Measurements from ENCODE around the gene NAT8L. TPM values are rescaled to one million over a fixed set of nuclear protein-coding genes. Genes with fewer than 3 reads are reported as not detected.

Gene NAT8L
- total RNA-seq, 1 experiment from 2014 or later = 1.6 TPM

DNA sequence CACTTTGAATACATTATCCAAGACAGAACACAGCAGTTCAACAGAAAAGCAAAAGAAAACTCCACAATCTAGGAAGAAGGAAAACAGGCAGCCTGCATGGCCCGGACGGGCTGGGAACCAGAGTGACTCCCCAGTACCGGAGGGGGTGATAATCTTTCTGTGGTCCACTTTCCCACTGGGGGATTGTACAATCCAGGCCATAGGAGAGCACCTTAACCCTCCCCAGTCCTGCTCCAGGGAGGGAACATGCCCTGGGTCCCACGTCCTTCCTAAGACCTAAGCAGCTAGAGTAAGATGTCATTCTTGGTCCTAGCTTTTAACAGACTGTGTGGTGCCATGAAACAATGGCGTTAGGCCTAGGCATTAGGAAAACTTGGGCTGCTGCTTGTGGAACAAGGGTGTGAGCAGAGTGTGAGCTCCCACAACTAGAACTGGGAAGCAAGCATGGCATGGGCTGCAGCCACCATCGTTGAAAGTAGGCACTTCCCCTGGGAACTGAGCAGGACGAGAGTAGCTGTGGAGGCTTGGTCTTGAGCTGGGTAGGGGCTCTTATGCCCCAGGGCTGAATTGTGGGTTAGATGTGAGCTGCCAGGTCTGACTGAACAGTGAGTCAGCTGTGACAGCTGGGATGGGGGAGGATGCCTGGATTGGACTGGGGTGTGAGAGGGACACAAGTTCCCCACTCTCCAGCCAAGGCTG, 42.4 kb downstream of the NAT8L start:
- CTCF ChIA-PET = no interaction called here
- H3K9me3 ChIP-seq (ENCODE audit: low read length) = no peaks in the 10 kb centered on the region; the same call in 1 of the 2 replicates
- POLR2A ChIA-PET (ENCODE audit: unreplicated experiment) = no interaction called here
- no peaks in the 10 kb centered on the region for H3K9me2 ChIP-seq (replicated peaks; ENCODE audit: low read length)
- no peak overlapping the region for H3K9ac ChIP-seq (ENCODE audit: low read length)
- no peak for TF ChIP-seq EZH2 (IDR thresholded peaks at IDR 0.05; ENCODE audit: low read length, unreplicated experiment)
- ATAC-seq = peak; percentile 97
- H3K4me3 ChIP-seq (ENCODE audit: low read length) = no peak overlapping the region
- no peaks in the 10 kb centered on the region for H3K36me3 ChIP-seq (ENCODE audit: low read depth, low read length)
- H3K27ac ChIP-seq (ENCODE audit: low read length) = peak overlapping the region; percentile 38
- H2AFZ ChIP-seq (ENCODE audit: low read length) = peak overlapping the region; percentile 46; the same call in 1 of the 2 replicates
- no peaks in the 10 kb centered on the region for H3K79me2 ChIP-seq (ENCODE audit: low read length)
- DNase-seq = peak; percentile 86
- no peaks in the 10 kb centered on the region for H4K20me1 ChIP-seq (ENCODE audit: low read length)
- no TSS peak for BruUV-seq (replicated peaks)
- no peaks in the 10 kb centered on the region for H3F3A ChIP-seq (ENCODE audit: low read length, unreplicated experiment)
- H3K4me1 ChIP-seq (ENCODE audit: insufficient read depth, low read length) = peaks cover 14% of the 10 kb centered on the region
- H3K27me3 ChIP-seq (ENCODE audit: low read length) = no peaks in the 10 kb centered on the region
- intact Hi-C loops (cut with micrococcal nuclease) = no loop called here
- peak overlapping the region; percentile 53 for H3K4me2 ChIP-seq (ENCODE audit: low read length)

- no peaks in the 10 kb centered on the region for H3K36me3 ChIP-seq (ENCODE audit: low read depth, low read length)
- BruUV-seq (replicated peaks) = no TSS peak
These were observed 43.1 kb downstream of the NAT8L start for GRCh38 chr4:2102045-2102883.

GRCh38 chr4:2103127-2103842, 44.2 kb downstream of the NAT8L start:
- H3K4me3 ChIP-seq (ENCODE audit: low read length) = no peak overlapping the region
- H3K4me2 ChIP-seq (ENCODE audit: low read length) = no peak overlapping the region
- no peaks in the 10 kb centered on the region for H3K9me2 ChIP-seq (replicated peaks; ENCODE audit: low read length)
- no peaks in the 10 kb centered on the region for H3K27me3 ChIP-seq (ENCODE audit: low read length)
- no TSS peak for BruUV-seq (replicated peaks)
- H3K27ac ChIP-seq (ENCODE audit: low read length) = no peak overlapping the region
- POLR2A ChIA-PET (ENCODE audit: unreplicated experiment) = no interaction called here
- no peaks in the 10 kb centered on the region for H3K36me3 ChIP-seq (ENCODE audit: low read depth, low read length)
- H3F3A ChIP-seq (ENCODE audit: low read length, unreplicated experiment) = no peaks in the 10 kb centered on the region
- no peaks in the 10 kb centered on the region; the same call in 1 of the 2 replicates for H3K9me3 ChIP-seq (ENCODE audit: low read length)
- no peaks in the 10 kb centered on the region for H4K20me1 ChIP-seq (ENCODE audit: low read length)
- H3K9ac ChIP-seq (ENCODE audit: low read length) = no peak overlapping the region
- CTCF ChIA-PET = no interaction called here
- intact Hi-C loops (cut with micrococcal nuclease) = no loop called here
- ATAC-seq (no peak), DNase-seq (no peak)
- H2AFZ ChIP-seq (ENCODE audit: low read length) = no peak overlapping the region
- no peaks in the 10 kb centered on the region for H3K79me2 ChIP-seq (ENCODE audit: low read length)
- peaks cover 14% of the 10 kb centered on the region for H3K4me1 ChIP-seq (ENCODE audit: insufficient read depth, low read length)
- TF ChIP-seq EZH2 (IDR thresholded peaks at IDR 0.05; ENCODE audit: low read length, unreplicated experiment) = no peak
- no peak for TF ChIP-seq EZH2phosphoT487 (IDR thresholded peaks at IDR 0.05; ENCODE audit: borderline replicate concordance, low read length)
- TF ChIP-seq, protein P1, sequence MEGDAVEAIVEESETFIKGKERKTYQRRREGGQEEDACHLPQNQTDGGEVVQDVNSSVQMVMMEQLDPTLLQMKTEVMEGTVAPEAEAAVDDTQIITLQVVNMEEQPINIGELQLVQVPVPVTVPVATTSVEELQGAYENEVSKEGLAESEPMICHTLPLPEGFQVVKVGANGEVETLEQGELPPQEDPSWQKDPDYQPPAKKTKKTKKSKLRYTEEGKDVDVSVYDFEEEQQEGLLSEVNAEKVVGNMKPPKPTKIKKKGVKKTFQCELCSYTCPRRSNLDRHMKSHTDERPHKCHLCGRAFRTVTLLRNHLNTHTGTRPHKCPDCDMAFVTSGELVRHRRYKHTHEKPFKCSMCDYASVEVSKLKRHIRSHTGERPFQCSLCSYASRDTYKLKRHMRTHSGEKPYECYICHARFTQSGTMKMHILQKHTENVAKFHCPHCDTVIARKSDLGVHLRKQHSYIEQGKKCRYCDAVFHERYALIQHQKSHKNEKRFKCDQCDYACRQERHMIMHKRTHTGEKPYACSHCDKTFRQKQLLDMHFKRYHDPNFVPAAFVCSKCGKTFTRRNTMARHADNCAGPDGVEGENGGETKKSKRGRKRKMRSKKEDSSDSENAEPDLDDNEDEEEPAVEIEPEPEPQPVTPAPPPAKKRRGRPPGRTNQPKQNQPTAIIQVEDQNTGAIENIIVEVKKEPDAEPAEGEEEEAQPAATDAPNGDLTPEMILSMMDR (conservative IDR thresholded peaks at IDR 0.05; ENCODE audit: low read depth, low read length) = no peak

More at GRCh38 chr4:2102045-2102883, 43.1 kb downstream of the NAT8L start:
- TF ChIP-seq, protein P1 (conservative IDR thresholded peaks at IDR 0.05; ENCODE audit: low read depth, low read length) = 0 out of 2 replicates have a peak, but pooled peaks have one; percentile 8
- no peak for TF ChIP-seq EZH2 (IDR thresholded peaks at IDR 0.05; ENCODE audit: low read length, unreplicated experiment)
- H4K20me1 ChIP-seq (ENCODE audit: low read length) = no peaks in the 10 kb centered on the region
- H2AFZ ChIP-seq (ENCODE audit: low read length) = no peak overlapping the region
- no peaks in the 10 kb centered on the region for H3K27me3 ChIP-seq (ENCODE audit: low read length)
- ATAC-seq (no peak), DNase-seq (no peak)
- POLR2A ChIA-PET (ENCODE audit: unreplicated experiment) = no interaction called here
- no peaks in the 10 kb centered on the region for H3K9me2 ChIP-seq (replicated peaks; ENCODE audit: low read length)
- intact Hi-C loops (cut with micrococcal nuclease) = no loop called here
- no peaks in the 10 kb centered on the region; the same call in 1 of the 2 replicates for H3K9me3 ChIP-seq (ENCODE audit: low read length)
- H3K27ac ChIP-seq (ENCODE audit: low read length) = no peak overlapping the region
- H3K4me1 ChIP-seq (ENCODE audit: insufficient read depth, low read length) = peaks cover 14% of the 10 kb centered on the region
- H3F3A ChIP-seq (ENCODE audit: low read length, unreplicated experiment) = no peaks in the 10 kb centered on the region
- no peak overlapping the region for H3K4me3 ChIP-seq (ENCODE audit: low read length)
- no peak overlapping the region for H3K9ac ChIP-seq (ENCODE audit: low read length)
- H3K79me2 ChIP-seq (ENCODE audit: low read length) = no peaks in the 10 kb centered on the region
- peak overlapping the region; percentile 53 for H3K4me2 ChIP-seq (ENCODE audit: low read length)
- CTCF ChIA-PET = no interaction called here

Data from PC-3 (cell line).